ENCODE measurements around the gene ZDHHC11B.

Gene ZDHHC11B

GRCh38 chr5:671459-672328 is 112.8 kb downstream of the ZDHHC11B start:
- no peak for DNase-seq

DNA sequence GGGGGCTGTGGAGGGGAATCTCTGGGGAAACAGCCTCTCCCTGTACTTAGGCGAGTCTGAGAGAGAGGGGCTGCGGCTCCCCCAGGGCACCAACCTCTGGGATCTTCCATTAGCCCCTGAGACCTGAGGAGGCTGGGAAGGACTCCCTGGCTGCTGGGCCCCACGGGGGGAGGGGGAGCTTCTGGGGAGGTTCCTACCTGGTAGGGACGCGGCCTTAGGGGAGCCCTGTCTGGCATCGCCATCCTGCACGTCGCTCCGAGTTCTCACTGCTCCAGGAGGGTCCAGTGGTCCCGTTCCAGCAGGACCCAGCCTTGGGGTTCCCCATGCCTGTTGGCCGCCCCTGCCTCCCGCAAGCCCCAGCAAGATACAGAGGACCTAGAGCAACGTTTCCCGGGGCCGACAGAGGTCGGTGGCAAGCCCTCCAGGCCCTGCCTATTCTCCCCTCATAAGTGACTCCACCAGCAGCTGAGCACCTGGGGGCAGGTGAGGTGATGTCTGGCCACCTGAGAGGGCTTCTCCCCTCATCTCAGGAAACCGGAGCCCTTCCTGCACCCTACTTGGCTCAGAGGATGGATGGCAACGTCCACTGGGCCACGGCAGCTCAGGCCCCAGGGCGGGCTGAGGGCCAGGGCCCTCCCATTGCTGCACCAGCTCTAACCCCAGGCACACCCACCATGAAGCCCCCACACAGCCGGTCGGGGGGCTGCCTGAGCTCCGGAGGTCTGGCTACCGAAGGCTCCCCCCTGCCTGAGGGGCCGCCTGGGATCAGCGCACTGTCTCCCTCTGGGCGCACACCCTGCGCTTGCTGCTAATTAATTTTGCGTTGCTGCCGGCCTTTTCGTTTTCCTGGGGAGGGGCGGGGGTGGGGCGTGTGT is 113.9 kb downstream of the ZDHHC11B start:
- DNase-seq = no peak

DNA sequence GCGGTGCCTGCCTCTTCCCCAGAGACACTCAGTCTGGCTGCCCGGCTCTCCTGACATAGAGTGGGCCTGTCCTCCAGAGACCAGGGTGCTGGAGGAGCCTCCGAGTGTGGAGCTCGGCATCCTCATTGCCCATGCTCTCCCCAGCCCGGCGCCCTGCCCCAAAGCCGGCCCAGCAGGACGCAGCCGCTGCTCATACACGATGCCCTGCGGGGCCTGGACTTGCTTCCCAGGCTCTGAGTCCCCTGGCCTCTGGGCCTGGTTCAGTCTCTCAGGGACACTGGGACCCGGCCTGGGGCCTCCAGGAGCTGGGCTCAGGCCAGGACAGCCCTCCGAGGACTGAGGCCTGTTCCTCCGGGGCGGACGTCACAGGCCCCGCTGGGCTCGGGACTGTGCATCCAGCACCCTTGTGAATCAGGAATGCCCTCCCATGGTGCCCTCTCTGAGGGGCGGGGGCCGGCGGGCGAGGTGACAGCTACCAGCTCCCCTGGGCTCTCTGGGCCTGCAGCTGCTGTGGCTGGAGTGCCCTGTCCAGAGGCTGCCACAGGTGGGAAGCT is 114.6 kb downstream of the ZDHHC11B start:
- no peak for DNase-seq

DNA sequence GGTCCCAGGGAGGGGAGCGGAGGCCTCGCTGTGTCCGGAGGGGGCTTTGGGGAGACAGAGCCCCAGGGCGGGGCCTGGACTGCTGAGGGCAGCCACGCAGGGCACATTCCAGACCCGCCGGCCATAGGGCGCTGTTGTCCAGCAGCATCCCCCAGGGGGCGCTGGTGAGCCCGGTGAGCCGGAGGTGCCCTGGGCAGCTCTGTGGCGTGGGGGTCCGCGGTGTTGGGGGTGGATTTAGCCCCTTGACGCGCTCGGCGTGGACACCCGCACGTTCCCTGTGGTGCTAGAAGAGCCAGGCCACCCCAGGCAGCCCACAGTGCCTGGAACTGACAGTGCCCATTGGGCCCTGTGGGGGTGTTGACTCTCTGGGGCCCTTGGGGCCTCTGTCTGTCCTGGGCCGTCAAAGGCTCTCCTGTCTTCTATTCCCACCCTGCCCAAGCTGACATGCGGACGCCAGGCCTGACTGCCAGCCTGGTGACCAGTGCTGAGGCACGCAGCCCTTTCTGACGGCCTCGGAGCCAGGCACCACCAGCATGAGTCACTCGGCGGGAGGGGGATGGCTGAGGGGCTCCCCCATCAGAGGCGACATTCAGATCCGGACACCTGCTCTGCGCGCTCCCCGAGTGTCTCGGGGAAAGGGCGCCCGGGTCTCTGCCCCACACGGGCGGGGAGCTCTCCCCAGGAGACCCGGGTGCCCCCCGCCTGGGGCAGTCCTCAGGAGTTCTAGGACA is 115.3 kb downstream of the ZDHHC11B start:
- no peak for DNase-seq

GRCh38 chr5:668283-668995 is 116.1 kb downstream of the ZDHHC11B start:
- no peak for DNase-seq

DNA sequence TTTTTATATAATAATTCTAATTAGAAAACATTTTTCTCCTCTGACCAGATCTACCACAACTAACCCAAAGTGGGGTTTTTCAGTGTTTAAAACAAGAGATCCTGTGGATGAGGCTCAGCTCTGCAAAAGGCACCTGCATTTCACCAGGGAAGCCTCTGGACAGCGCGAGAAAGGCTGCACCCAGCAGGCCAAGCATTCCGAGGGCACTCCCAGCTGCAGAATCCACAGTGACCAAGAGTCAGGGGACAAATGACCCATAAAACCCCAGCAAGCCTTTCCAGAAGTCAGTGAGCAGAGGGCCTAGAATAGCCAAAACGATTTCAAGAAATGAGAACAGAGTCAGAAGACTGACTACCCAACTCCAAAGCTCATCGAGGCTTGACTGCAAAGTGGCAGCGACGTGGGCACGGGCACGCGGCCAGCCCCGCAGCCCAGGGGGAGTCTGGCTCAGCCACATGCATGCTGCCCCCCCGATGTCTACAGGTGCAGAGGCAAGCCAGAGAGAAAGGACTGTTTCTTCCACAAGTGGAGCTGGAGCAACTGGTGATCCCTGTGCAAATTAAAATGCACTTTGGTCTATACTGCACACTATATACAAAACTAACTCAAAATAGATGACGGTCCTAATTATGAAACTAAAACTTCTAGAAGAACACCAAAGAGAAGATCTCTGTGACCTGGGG is 117.6 kb downstream of the ZDHHC11B start:
- DNase-seq = no peak

DNA sequence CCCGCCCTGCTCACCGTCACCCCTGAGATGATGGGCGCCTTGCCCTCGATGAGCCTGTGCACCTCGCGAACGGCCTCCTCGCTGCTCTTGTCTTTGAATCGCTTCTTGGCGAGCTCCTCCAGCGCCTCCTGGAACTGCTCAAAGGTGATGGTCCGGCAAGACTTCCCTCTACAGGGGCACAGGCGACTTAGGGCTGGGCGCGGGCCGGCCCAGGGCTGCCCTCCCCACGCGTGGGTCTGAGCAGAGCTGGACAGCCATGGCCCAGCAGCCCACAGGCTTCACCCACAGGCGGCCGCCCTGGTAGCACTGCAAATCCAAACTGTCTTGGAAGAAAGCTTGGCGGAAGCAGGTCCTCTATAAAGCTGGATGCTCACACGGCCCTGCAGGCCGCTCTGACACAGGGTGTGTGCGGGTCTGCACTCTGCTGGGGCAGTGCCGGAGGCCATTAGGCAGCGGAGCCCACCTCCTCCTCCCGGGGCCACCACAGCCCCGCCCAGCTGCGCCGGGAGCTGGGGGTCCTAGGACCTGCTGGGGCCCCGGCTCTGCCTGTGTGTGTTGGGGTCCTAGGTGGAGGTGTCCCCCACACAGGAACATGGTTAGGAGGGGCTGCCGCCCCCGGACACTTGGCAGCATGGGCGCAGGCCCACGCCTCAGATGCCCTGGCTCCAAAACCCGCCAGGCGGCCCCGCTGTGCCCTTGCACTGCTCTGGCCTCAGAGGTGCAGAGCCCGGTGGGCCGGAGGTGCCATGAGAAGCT is 118.4 kb downstream of the ZDHHC11B start:
- no peak for DNase-seq

DNA sequence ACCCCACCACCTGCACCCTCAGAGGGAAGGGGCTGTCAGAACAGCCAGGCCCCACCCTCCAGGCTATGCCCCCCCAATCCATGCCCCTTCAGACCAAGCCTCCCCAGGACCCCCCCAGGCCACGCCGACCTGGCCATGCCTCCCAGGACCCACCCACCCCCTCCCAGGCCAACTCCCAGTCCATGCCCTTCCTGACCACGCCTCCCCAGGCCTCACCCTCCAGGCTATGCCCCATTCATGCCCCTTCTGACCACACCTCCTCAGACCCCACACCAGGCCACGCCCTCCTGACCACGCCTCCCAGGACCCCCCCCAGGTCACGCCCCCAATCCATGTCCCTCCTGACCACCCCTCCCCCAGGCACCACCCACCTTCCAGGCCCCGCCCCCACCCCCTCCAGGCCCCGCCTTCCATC is 119.0 kb downstream of the ZDHHC11B start:
- DNase-seq = no peak

- DNase-seq = no peak
Measured at GRCh38 chr5:664994-665360, 119.6 kb downstream of the ZDHHC11B start.

DNA sequence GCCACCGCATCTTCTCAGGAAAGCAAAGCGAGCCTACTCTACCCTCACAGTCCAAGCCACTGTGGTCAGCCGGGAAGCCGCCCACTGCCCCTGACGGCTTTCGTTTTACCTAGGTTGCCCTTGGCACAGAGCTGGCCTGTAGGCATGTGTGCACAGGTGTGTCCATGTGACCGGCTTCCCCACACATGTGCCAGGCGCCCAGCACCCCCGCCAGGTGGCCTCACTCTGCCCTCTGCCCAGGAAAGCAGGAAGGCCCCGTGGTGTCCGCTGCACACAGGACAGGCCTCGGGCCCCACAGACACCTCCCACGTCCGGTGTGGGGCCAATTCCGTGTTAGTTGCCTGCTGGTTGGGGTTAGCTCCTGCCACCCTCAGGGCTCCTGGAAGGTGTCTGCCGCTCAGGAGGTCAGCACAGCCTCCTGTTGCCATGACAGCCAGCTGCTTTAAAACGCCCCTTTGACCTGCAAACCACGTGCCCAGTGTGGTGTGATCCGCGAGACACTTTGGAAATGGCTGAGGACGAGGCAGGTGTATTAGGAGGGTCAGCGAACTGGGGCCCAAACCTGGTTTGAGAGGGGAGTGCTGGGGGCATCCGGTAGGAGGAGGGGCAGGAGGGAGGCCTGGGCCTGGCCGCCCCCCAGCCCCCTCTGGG is 120.1 kb downstream of the ZDHHC11B start:
- no peak for DNase-seq

DNA sequence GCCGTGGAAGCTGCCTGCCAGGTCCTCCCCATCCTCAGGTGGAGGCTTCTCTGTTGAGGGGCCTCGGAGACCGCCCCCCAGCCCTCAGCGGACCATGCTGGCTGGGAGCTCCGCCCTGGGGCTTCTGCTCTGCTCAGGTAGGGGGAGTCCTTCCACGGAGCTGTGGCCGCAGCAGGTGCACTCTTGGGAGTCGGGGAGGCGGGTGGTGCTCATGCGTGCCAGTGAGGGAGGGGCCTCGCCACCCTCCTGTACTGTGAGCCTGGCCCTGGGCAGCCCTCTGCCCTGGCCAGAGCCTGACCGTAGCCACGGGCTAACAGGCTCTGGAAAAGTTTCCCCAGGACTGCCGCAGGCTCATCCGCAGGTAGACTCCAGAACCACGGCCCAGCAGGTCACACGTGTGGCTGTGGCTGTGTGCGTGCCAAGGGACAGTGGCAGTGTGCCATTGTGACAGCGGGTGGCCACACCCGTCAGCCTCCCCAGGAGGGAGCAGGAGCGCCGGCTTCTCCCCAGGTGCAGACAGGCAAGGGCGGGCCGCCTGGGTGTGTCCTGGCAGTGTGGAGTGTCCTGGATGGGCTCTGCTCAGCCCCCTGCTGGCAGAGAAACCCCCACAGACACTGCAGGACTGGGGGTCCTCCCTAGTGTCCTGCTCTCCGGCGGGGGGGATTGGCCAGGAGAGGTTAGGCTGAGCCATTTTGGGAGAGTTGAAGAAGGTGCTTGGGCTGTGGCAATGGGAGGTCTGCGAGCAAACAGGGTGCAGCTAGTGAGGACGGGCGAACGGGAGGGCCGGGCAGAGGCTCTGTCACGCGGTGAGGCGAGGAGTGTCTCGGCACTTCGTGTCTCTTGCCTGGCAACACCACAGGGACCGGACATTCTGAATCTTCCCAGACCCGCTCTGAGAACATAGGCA is 120.8 kb downstream of the ZDHHC11B start:
- DNase-seq = no peak

DNA sequence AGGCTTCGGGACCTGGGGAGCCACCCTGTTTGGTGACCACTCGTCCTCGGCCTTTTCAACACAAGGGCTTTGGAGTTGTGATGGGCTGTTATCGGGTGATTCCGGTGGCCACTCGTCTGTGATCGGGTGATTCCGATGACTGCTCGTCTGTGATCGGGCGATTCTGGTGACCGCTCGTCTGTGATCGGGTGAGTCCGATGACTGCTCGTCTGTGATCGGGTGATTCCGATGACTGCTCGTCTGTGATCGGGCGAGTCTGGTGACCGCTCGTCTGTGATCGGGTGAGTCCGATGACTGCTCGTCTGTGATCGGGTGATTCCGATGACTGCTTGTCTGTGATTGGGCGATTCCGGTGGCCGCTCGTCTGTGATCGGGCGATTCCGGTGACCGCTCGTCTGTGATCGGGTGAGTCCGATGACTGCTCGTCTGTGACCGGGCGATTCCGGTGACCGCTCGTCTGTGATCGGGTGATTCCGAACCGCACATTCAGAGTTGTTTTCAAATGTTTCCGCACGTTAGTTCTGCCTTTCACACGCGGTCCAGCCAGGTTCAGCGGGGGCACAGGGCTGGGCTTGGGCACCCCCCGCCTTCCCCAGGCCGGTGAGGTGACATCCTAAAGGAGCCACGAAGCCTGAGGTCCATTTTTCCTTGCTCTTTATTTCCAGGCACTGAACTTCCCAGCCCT is 121.6 kb downstream of the ZDHHC11B start:
- no peak for DNase-seq

GRCh38 chr5:661891-662750 is 122.4 kb downstream of the ZDHHC11B start:
- no peak for DNase-seq

- DNase-seq = no peak
Measured at GRCh38 chr5:660491-661030, 124.0 kb downstream of the ZDHHC11B start.
